ENCODE measurements around the gene MOGAT2.
"Not testable (repeated sequence)": the region's sequence is repeated elsewhere in the genome, so short reads cannot be mapped to it uniquely, and the experiment has no call there.

MOGAT2 gene

GRCh38 chr11:75719340-75720239 lies 2.0 kb downstream of the MOGAT2 start:
- no peak for DNase-seq

- DNase-seq = no peak
Measured at GRCh38 chr11:75720639-75721038, 3.0 kb downstream of the MOGAT2 start.

GRCh38 chr11:75721852-75722668 lies 4.4 kb downstream of the MOGAT2 start:
- no peak for DNase-seq

- no peak for DNase-seq
Measured at GRCh38 chr11:75722669-75723042, 5.0 kb downstream of the MOGAT2 start.

- DNase-seq = no peak
Measured at GRCh38 chr11:75725547-75726320, 8.1 kb downstream of the MOGAT2 start.

- no peak for DNase-seq
Measured at GRCh38 chr11:75728992-75729391, 11.4 kb downstream of the MOGAT2 start.

- no peak for DNase-seq
Measured at GRCh38 chr11:75731095-75731494, 13.5 kb downstream of the MOGAT2 start.

GRCh38 chr11:75733071-75733430 lies 15.4 kb downstream of the MOGAT2 start:
- no peak for DNase-seq

GRCh38 chr11:75733431-75734107 lies 15.9 kb downstream of the MOGAT2 start:
- DNase-seq = no peak

- DNase-seq = no peak
Measured at GRCh38 chr11:75734491-75735180, 17.0 kb downstream of the MOGAT2 start.

- no peak for DNase-seq
Measured at GRCh38 chr11:75735181-75735845, 17.7 kb downstream of the MOGAT2 start.

GRCh38 chr11:75737314-75737713 lies 19.7 kb downstream of the MOGAT2 start:
- no peak for DNase-seq

- DNase-seq = no peak
Measured at GRCh38 chr11:75740681-75741080, 23.0 kb downstream of the MOGAT2 start.

GRCh38 chr11:75743159-75743558 lies 25.5 kb downstream of the MOGAT2 start:
- DNase-seq = not testable (repeated sequence)

- no peak for DNase-seq
Measured at GRCh38 chr11:75743711-75744563, 26.3 kb downstream of the MOGAT2 start.

- DNase-seq = no peak
Measured at GRCh38 chr11:75745807-75746206, 28.2 kb downstream of the MOGAT2 start.

GRCh38 chr11:75748729-75749273 lies 31.2 kb downstream of the MOGAT2 start:
- DNase-seq = not testable (repeated sequence)

- not testable (repeated sequence) for DNase-seq
Measured at GRCh38 chr11:75754933-75755332, 37.3 kb downstream of the MOGAT2 start.

- no peak for DNase-seq
Measured at GRCh38 chr11:75757651-75758050, 40.0 kb downstream of the MOGAT2 start.

- DNase-seq = no peak
Measured at GRCh38 chr11:75759832-75760231, 42.2 kb downstream of the MOGAT2 start.
